ENCODE measurements around the gene CAMKV.

Gene CAMKV

DNA sequence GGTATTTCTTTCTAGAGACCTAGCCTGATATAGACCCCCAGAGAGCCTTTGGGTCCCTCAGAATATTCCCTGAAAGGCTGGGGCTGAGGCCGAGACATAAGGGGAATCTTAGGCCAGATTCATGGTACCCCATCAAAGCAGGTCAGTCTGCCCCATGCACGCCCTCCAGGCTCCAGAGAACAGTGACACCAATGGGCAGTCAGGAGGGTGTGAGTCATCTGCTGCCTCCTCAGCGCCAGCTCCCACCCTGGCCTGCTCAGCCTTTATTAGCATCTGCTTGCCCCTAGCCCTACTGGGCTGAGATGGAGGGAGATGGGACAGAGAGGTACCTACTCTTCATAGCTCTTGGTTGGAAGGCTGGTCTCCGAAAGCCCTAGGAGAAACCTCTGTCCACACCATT lies 14.3 kb upstream of the CAMKV start:
- TF ChIP-seq, protein P1, sequence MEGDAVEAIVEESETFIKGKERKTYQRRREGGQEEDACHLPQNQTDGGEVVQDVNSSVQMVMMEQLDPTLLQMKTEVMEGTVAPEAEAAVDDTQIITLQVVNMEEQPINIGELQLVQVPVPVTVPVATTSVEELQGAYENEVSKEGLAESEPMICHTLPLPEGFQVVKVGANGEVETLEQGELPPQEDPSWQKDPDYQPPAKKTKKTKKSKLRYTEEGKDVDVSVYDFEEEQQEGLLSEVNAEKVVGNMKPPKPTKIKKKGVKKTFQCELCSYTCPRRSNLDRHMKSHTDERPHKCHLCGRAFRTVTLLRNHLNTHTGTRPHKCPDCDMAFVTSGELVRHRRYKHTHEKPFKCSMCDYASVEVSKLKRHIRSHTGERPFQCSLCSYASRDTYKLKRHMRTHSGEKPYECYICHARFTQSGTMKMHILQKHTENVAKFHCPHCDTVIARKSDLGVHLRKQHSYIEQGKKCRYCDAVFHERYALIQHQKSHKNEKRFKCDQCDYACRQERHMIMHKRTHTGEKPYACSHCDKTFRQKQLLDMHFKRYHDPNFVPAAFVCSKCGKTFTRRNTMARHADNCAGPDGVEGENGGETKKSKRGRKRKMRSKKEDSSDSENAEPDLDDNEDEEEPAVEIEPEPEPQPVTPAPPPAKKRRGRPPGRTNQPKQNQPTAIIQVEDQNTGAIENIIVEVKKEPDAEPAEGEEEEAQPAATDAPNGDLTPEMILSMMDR (IDR thresholded peaks at IDR 0.05), result no peak
- no peak overlapping the region for H3K4me3 ChIP-seq (ENCODE audit: low read depth in 1 of 2, low read length in 1 of 2)
- no peak overlapping the region for H3K27ac ChIP-seq
- H3K9me3 ChIP-seq, result no peaks in the 10 kb centered on the region
- H3K27me3 ChIP-seq, result peaks cover 14% of the 10 kb centered on the region
- no peaks in the 10 kb centered on the region for H3K4me1 ChIP-seq (ENCODE audit: control insufficient read depth in 1 of 2, insufficient read depth in 1 of 2, low read depth in 1 of 2, low read length in 1 of 2)
- no peaks in the 10 kb centered on the region for H3K36me3 ChIP-seq

DNA sequence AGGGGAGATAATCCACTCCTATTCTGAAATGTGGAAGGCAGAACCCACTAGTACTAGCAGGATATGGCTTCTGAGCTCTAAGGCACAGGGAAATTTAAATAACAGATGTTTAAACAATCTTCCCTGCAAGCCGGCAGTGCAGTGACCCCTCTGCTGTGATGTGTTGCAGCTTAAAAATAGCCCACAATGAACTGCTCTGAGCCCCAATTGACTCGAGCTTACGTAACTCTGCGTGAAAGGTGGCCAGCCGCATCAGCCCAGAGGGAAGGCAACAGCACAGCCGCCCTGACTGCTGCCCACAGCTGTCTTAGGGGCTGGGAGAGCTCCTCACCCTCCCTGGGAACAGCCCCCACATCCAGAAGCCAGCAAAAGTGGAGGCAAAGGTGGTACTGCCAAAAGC lies 12.5 kb upstream of the CAMKV start:
- TF ChIP-seq, protein P1 (IDR thresholded peaks at IDR 0.05), result no peak
- no peak overlapping the region for H3K4me3 ChIP-seq (ENCODE audit: low read depth in 1 of 2, low read length in 1 of 2)
- H3K27ac ChIP-seq, result no peak overlapping the region
- peaks cover 14% of the 10 kb centered on the region for H3K27me3 ChIP-seq
- no peaks in the 10 kb centered on the region for H3K9me3 ChIP-seq
- no peaks in the 10 kb centered on the region for H3K36me3 ChIP-seq
- H3K4me1 ChIP-seq (ENCODE audit: control insufficient read depth in 1 of 2, insufficient read depth in 1 of 2, low read depth in 1 of 2, low read length in 1 of 2), result no peaks in the 10 kb centered on the region

DNA sequence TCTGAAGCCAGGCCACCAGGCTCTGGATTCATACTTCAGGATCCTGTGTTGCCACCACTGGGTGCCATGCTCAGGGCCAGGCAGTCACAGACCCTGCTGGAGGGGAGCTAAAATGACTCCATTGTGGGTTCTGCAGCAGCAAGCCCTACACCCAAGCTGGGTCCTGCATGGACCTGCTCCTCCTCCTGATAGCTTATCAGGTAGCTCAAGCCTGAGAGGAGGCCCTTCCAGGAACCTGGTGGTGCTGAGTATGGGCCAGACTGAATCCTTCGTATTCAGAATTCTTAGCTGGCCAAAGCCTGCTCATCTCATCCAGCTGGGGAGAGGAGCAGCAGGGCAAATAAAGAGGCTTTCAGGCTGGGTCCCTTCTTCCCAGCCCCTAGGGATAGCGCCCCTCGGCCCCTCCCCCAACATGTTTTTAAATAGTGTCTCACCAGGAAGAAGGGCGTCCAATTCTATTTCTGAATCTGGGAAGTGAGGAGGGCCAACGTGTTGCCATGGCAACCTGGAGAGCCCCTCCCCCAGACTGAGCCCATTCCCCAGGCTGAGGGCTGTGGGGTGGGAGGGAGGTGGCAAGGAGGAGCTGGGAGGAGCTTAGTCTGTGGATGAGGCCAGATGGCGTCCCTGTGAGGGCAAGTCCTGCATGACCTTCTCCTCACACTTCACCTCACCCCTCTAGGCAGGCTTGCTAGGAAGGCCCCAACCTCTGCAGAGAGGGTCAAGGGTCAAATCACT lies 11.0 kb upstream of the CAMKV start:
- Histone ChIP-seq H3K27me3 (peaks cover 14% of the 10 kb centered on the region), H3K4me3 (ENCODE audit: low read depth in 1 of 2, low read length in 1 of 2) (no peak overlapping the region), H3K27ac (no peak overlapping the region), H3K9me3 (no peaks in the 10 kb centered on the region), H3K4me1 (ENCODE audit: control insufficient read depth in 1 of 2, insufficient read depth in 1 of 2, low read depth in 1 of 2, low read length in 1 of 2) (no peaks in the 10 kb centered on the region), H3K36me3 (no peaks in the 10 kb centered on the region)
- TF ChIP-seq, protein P1 (IDR thresholded peaks at IDR 0.05), result no peak

DNA sequence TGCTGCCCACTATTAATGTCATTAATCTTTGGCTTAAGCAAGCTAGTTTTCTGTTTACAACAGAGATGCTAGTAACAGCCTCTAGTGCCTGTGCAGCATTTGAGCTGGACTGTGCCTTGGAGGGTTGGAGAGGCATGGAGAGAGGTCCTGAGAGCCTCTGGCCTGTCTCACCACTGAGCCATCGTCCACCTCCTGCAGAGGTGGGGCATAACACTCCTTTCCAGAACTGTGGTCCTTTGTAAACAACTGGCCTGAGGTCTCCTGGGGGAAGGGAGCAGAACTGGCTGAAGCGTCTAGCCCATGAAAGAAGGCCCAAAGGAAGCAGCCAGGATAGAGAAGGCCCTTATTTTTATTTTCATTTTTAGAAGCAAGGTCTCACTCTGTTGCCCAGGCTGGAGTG lies 10.0 kb upstream of the CAMKV start:
- Histone ChIP-seq H3K27me3 (peaks cover 14% of the 10 kb centered on the region), H3K9me3 (no peaks in the 10 kb centered on the region), H3K36me3 (no peaks in the 10 kb centered on the region), H3K4me3 (ENCODE audit: low read depth in 1 of 2, low read length in 1 of 2) (no peak overlapping the region), H3K4me1 (ENCODE audit: control insufficient read depth in 1 of 2, insufficient read depth in 1 of 2, low read depth in 1 of 2, low read length in 1 of 2) (no peaks in the 10 kb centered on the region), H3K27ac (no peak overlapping the region)
- TF ChIP-seq, protein P1 (IDR thresholded peaks at IDR 0.05), result no peak

DNA sequence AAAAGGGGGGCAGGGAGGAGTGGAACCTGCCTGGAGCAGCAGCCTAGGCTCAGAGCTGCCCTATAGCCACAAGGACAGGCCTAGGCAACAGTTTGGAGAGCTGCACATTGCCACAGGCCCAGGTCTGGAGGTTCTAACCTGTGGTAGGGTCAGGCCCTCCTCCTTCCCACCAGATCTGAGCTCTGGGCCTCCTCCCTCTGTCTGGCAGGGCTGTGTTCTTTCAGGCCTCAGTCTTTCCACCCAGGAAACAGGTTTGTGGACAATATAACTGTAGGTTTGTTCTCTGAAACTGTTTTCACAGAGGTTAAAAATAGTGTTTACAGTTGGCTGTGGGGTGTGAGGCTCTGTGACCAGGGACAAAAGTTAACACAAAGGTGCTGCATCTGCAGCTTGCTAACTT lies 9.0 kb upstream of the CAMKV start:
- H3K27me3 ChIP-seq, result peaks cover 14% of the 10 kb centered on the region
- no peaks in the 10 kb centered on the region for H3K9me3 ChIP-seq
- H3K4me3 ChIP-seq (ENCODE audit: low read depth in 1 of 2, low read length in 1 of 2), result no peak overlapping the region
- H3K36me3 ChIP-seq, result no peaks in the 10 kb centered on the region
- no peaks in the 10 kb centered on the region for H3K4me1 ChIP-seq (ENCODE audit: control insufficient read depth in 1 of 2, insufficient read depth in 1 of 2, low read depth in 1 of 2, low read length in 1 of 2)
- TF ChIP-seq, protein P1 (IDR thresholded peaks at IDR 0.05), result no peak
- H3K27ac ChIP-seq, result no peak overlapping the region

Data from neutrophil (primary cell).